GM21515 (cell line): Measurements from ENCODE around the gene IP6K1.
"Not testable (repeated sequence)": the region's sequence is repeated elsewhere in the genome, so short reads cannot be mapped to it uniquely, and the experiment has no call there.

Experiments used
- ATAC-seq: cut with Tn5 transposase; IDR thresholded peaks from one replicate; pipeline ENCODE4 v1.9.1; 2021; ENCODE audit not compliant: unreplicated experiment

The IP6K1 gene

DNA sequence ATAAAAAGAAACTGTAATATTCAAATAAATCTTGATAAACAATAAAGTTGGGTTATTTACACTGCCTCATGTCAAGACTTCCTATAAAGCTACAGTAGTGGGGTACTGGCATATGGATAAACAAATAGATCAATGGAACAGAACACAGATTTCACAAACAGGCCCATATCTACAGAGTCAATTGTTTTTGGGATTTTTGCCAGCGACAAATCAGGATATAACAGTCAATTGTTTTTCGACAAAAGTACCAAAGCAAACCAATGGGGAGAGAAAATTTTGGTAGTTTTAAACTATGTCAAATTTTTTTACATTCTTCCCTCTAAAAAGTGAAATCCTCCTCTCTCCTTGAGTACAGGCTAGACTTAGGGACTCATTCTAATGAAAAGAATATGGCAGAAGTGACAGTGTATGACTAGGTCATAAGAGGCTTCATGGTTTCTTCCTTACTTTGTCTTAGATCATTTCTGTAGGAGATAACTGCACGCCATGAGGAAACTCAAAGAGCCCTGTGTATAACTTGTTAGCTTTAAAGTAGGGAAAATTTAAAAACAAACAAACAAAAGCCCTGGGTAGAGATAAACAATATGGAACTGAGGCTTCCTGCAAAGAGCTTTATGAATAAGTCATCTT, 16.9 kb downstream of the IP6K1 start:
- ATAC-seq = no peak

DNA sequence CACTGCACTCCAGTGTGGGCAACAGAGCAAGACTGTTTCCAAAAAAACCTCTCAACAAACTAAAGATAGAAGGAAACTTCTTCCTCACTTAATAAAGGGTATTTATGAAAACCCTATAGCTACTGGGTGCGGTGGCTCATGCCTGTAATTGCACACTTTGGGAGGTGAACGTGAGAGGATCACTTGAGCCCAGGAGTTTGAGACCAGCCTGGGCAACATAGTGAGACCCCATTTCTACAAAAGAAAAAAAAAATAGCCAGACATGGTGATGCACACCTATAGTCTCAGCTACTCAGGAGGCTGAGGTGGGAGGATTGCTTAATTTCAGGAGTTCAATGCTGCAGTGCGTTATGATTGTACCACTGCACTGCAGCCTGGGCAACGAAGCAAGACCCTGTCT, 22.4 kb downstream of the IP6K1 start:
- ATAC-seq = no peak

DNA sequence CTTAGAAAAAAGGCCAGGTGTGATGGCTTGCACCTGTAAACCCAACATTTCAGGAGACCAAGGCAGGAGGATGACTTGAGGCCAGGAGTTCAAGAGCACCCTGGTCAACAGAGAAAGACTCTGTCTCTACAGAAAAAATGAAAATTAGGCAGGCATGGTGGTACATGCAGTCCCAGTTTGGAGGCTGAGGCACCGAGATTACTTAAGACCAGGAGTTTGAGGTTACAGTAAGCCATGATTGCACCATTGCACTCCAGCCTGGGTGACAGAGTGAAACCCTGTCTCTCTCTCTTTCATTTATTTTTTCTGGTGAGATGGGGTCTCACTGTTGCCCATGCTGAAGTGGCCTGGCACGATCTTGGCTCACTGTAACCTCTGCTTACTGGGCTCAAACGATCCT, 24.7 kb downstream of the IP6K1 start:
- ATAC-seq = no peak

DNA sequence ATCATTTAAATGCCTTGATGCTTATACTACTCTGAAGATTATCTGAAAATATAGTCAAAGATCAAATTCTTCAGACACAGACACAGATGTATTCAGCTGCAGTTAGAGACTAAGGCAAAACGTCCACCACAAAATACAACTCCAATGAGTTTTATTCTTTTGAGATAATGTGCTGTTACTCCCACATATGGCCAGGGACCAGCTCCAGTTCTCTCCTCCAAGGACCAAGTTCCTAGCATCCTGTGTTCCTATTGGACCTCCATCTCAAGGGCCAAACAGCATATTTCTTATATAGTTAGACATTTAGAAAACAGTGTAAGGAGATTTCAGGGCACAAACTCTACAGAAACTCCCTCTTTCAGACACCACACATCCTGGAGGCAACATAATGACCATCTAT, 27.1 kb downstream of the IP6K1 start:
- ATAC-seq = no peak

DNA sequence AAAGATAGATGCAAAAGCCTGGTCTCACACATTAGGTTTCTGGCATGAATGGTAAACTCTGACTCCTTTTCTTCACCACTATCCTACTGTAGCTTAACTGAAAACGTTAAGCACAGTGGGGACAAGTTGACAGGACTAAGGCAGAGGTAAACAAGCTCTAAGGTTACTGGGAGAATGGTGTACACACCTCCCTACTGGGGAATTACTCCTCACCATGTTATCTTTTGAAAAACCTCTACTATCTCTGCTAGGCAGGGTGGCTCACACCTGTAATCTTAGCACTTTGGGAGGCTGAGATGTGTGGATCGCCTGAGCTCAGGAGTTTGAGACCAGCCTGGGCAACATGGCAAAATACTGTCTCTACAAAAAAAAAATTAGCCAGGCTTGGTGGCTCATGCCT, 29.1 kb downstream of the IP6K1 start:
- no peak for ATAC-seq

DNA sequence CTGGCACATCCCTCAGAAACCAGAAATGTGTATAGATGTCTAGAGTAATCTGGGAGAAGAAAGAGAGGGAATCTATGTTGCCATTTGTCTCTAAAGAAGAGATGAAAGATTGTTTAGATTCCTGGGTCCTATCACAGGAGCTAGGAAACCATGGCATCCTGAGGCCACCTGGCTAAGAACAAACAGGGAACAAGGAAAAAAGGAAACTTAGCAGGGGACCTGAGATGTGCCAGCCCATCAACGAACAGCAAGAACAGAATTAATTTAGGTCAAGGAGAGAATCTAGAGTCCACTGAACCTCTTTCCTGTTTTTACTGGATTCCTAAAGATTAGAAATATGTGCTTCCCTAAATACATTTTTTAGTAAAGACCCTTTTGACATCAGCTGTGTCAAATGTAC, 30.3 kb downstream of the IP6K1 start:
- ATAC-seq = no peak

DNA sequence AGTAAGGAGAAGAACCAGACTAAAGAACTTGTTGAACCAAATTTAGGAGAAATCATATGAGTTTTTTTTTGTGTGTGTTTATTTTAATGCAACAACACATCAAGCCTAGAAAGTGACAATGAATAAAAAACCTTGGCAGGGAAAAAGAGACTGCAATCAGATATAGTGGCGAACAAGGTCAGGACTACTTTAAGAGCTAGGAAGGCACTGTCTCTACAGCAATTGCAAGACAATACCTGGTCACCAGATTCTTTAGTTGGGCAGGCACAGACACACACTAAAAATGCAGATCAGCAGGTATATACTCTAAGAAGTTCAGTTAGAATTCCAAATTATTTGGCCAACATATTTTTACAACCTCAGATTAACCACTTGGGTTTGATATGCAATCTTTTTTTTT, 31.8 kb downstream of the IP6K1 start:
- ATAC-seq = no peak

DNA sequence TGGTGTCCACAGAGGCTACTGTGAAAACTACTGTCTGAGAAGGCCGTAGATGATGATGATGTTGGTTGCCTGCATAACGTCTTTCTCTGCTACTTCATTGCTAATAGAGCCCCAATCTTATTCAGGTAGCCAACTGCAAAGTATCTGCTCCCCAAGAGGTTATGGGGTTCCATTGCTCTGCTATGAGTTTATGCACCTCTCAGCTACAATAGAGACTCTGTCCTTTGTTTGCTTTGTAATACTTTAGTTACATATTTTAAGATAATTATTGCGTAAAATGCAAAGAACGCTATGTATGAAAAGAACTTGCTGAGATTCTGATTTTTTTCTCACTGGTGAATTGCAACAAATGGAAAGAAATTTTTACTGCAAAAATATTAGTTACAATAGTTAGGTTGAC, 34.8 kb downstream of the IP6K1 start:
- ATAC-seq = no peak

DNA sequence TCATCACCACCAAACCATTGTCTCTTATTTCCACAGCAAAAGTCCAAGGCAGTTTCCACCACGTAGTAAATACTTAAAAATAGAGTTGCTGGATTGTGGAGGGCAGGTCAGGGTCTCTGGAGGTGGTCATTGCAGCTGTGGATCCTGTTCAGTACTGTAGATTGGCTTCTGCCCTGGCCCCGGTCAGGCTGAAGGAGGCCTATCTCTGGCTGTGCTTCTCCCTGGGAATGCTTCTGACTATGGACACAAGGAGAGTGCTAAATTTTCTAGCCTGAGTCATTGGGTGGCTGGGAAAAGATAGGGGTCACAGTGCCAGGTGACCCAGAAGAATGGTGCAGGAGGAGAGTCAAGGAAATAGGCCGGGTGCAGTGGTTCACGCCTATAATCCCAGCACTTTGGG, 36.3 kb downstream of the IP6K1 start:
- no peak for ATAC-seq

DNA sequence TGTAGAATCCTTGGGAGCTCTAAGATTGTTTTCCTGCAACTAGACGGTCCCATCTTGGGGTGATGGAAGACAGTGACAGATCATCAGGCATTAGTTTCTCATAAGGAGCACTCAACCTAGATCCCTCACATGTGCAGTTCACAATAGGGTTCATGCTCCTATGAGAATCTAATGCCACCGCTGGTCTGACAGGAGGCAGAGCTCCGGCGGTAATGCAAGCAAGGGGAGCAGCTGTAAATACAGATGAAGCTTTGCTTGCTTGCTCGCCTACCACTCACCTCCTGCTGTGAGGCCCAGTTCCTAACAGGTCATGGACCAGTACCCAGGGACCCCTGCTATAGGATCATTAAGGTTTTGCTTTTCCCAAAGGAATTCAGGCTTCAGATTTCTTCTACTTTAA, 37.5 kb downstream of the IP6K1 start:
- ATAC-seq = not testable (repeated sequence)

DNA sequence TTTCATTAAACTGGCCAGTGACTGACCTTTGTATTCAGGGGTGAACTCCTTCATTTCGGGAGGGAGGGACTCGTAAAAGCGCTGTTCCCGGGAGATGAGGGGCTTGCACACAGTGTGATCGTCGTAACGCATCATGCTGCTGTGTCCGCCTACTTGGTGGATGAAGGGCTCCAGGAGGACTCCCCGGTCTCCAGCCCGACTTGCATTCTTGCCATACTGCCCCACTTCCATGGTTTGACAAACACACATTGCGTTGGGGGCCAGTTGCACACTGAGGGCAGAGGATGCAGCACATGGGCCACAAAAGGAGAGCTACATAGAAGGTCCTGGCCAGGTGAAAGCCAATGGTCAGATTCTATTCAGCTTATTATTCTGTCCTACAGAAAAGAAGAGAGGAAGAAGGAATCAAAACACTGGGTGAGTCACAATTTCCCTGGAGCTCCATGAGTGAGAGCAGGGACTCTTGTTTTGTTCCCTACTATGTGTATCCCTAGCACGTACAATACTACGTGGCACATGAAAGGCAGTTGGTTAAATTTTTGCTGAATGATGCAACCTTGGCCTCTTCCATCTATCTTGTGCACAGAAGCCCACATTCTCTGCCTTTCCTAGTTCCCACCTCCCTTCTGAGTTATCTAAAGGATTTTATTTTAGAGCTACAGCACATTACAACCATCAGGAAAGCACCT, 38.4 kb downstream of the IP6K1 start:
- ATAC-seq = no peak

DNA sequence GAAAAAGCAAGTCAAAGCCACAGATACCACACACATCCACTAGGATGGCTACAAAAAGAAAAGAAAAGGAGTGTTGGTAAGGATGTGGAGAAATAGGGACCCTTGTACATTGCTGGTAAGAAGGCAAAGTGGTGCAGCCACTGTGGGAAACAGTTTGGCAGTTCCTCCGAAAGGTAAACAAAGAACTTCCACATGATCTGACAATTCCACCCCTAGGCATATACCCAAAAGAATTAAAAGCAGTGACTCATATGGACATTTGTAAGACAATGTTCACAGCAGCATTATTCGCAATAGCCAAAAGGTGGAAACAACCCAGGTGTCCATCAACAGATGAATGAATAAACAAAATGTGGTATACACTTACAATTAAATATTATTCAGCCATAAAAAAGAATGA, 40.4 kb downstream of the IP6K1 start:
- no peak for ATAC-seq

DNA sequence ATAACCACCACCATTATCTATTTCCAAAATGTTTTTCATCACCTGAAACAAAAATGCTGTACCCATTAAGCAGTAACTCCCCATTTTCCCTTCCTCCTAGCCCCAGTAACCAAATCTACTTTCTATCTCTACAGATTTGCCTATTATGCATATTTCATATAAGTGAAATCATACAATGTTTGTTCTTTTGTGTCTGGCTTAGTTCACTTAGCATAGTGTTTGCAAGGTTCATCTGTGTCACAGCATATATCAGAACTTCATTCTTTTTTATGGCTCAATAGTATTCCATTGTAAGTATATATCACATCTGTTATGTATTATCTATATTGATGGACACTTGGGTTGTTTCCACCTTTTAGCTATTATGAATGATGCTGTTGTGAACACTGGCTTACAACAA, 45.9 kb downstream of the IP6K1 start:
- ATAC-seq = no peak

DNA sequence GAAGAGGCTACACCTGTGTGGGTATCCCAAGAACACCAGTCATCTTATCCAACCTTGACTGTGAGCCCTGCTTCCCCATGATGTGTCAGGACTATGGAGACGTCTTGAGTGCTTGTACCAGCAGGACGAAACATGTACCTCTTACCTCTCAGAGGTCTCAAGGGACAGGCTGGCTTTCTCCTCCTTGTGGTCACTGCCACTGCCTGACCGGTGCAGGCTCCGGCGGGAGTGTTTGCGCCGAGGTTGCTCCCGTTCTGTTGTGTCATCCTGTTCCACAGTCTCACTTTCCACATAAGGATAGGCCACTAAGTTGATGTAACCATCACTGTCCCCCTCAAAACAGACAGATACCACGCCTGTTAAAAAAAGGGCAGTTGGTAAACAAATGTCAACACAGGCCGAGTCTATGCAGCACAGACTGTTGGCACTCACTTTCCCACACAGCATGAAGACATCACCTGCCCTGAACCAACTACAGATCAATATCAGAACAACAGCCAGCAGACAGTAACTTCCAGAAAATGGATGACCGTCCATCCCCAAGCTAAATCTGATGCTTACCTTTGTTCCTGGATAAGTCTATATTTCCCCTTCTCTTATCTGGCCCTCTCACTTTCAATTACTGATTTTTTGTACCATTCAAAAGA, 48.2 kb downstream of the IP6K1 start:
- no peak for ATAC-seq

DNA sequence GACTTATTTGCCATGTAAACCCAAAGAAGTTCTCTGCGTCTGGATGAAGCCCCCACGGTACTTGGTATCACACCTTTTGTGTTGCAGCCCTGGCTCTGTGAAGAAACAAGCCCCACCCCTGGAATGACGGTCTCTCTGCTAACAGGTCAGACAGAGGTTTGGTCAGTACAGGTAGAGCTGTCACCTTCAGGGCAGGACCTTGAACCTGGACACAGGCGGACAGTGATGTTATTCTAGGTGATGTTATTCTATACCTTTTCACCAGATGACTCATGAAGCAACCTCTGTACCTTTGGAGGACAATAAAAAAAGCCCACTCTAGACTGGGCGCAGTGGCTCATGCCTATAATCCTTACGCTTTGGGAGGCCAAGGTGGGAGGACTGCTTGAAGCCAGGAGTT, 51.6 kb downstream of the IP6K1 start:
- no peak for ATAC-seq

DNA sequence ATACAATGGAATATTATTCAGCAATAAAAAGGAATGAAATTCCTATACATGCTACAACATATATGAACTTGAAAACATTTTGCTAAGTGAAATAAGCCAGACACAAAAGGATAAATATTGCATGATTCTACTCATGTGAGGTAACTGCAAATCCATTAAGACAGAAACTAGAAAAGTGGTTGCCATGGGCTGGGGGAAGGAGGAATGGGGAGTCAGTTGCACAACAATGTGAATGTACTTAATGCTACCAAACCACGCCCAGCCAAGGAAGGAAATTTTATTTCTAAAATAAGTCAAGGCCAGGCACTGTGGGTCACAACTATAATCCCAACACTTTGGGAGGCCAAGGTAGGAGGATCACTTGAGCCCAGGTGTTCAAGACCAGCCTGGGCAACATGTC, 52.8 kb downstream of the IP6K1 start:
- ATAC-seq = no peak

DNA sequence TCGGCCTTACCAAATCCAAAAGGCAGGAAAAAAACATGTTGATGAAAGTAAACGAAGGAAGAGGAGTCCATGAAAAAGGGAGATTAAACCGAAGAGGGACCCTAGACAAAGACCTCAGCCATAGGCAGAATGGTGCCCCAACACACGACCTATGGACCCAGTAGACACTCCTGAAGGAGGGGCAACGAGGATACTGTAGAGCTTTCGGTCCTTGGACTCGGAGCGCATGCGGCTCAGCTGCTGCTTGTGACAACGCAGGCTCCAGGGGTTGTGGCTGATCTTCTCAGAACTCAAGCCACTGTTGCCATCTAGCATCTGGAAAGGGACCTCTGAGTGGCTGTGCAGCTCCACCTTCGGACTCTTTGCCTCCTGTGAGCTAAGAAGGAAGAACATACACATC, 53.7 kb downstream of the IP6K1 start:
- ATAC-seq = no peak

DNA sequence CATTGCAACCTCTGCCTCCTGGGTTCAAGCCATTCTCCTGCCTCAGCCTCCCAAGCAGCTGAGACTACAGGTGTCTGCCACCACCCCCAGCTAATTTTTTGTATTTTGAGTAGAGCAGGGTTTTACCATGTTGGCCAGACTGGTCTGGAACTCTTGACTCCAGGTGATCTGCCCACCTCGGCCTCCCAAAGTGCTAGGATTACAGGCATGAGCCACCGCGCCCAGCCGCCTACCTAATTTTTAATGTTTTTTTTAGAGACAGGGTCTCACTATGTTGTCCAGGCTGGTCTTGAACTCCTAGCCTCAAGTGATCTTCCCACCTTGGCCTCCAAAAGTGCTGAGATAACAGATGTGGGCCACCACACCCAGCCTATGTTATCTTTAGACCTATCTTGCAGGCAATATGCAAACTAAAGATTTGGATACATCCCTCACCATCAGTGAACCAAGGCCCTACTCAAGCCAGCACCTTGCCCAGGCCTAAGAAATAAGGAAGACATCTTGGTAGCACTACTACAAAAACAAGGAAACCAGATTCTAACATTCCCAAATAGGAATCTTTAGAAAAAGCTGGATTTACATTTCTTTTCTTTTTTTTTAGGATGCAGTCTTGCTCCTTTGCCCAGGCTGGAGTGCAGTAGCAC, 56.3 kb downstream of the IP6K1 start:
- ATAC-seq = no peak

DNA sequence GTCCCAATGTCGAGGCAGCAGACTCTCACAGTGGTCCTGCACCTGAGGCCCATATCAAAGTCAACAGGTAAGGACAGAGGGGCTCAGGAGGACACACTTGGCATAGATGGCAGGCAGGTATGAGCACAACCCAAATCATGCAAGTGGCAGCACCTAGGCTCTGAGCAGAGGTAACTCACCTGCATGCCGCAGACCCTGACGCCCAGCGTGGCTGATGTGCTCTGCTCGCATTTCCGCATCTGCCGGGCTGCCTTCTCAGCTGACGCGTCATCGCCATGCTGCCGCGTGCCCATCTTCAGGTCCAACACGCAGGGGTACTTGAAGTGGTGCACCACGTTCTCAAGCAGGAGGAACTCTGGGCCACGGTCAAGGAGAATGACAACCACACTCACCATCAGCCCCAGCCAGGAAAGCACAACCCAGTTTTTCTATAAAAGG, 58.4 kb downstream of the IP6K1 start:
- ATAC-seq = no peak

DNA sequence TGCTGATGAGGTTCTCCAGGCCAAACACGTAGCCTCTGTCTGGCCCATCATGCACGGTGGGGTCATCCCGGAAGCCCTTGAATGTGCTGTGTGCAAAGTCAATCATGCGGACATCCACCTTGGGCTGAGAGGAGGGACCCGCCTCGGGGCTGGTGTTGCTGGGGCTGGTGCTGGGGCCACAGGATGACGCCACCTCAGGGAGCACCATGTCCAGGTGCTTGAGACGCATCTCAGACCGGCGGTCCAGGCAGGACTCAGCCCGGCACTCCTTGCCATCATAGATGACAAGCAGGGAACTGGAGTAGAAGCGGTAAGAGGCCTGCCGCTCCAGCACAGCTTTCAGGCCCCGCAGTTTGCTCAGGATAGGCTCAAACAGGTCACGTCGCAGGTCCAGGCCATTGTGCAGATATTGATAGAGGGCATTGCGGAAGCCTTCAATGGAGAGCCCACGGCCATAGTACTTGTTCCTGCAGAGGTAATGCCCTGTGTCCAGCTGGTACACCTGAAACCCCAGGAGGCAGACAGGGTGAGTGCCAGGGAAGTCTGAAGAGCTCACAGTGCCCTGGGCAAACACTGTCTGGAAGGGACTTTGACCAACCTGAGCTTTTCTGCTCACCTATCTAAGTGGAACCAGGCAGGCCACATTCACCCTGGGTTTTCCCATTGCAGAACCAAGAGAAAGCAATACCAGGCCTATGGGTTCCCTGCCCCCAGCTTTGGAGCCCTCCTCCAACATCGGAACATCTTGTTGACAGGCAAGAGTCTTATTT, 59.0 kb downstream of the IP6K1 start:
- no peak for ATAC-seq

DNA sequence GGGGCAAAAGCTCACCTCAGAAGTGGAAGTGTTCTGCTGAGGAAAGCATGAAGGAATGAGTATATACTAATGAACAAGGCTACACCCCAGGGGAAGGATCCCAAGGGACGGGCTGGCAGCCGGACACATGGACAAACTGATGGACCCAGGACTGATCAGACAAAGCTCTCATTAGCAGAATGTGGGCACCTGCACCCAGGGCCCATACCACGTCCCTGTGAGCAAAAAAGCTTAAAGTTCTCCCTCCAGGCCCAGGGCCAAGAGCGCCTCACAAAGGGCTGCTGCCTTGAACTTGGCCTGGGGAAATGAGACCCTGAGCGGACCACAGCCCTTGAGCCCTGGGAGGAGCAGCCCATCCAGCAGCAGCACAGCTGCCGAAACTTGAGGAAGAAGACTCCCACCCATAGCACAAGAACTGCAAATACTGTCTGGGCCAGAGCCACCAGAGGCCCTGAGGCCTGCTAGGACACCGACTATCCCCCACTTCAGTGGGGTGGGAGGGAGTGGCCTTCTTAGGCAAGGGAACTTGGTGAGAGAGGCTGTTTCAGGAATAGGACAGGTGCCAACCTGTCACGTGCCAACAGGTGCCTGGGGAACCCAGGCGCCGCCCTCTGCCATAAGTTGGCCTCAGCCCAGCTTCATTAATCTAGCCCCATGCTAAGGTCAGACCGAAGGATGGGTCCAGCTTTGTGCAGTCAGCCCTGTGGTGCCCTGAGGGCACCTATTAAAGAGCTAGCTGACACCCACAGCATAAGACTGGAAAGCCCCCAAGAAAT, 60.2 kb downstream of the IP6K1 start:
- no peak for ATAC-seq
